HG03575 (cell line): ENCODE measurements around the gene WWOX.
A peak's percentile ranks its signal among the peaks of the same experiment; 100 is the strongest.

Experiments used
- ATAC-seq: cut with Tn5 transposase; IDR thresholded peaks from one replicate; pipeline ENCODE4 v1.9.1; 2021; ENCODE audit not compliant: unreplicated experiment, insufficient number of reproducible peaks, low FRiP score; ENCODE audit errors: extremely low read depth

The WWOX gene

DNA sequence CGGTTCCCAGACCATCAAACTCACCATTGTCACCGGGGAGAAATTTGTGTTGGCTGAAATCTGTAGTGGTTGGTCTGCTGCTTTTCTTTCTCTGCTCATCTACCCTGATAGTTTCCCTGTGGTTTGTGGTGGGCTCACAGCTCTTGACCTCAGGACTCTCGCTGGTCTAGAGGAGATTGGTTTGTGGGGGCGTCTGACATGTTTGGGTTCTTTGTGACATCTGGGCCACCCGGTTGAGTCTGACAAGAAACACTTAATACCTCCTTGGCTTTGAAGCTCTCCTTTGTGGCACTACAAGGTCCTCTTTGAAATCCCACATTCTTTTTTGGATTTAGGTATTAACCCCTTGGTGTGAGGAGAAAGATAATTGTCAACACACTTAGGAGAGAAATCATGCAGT, 662.0 kb downstream of the WWOX start:
- ATAC-seq: peak; percentile 44

DNA sequence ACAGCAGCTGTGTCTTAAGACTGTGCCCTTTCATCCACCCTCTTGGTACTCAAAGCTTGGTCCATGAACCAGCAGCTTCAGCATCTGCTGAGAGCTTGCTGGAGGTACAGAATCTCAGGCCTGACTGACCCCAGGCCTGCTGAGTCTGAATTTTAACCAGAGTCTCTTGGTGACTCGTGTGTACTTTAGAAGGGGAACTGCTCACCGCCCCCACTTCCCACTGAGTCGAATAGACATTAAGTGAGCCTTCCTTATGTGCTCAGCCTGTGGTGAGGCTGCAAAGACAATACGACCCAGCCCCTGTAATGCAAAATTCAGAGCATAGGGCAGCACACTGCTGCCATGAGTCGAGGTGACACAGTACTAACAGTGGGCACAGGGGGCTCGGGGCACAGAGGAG, 662.8 kb downstream of the WWOX start:
- ATAC-seq: peak; percentile 37

DNA sequence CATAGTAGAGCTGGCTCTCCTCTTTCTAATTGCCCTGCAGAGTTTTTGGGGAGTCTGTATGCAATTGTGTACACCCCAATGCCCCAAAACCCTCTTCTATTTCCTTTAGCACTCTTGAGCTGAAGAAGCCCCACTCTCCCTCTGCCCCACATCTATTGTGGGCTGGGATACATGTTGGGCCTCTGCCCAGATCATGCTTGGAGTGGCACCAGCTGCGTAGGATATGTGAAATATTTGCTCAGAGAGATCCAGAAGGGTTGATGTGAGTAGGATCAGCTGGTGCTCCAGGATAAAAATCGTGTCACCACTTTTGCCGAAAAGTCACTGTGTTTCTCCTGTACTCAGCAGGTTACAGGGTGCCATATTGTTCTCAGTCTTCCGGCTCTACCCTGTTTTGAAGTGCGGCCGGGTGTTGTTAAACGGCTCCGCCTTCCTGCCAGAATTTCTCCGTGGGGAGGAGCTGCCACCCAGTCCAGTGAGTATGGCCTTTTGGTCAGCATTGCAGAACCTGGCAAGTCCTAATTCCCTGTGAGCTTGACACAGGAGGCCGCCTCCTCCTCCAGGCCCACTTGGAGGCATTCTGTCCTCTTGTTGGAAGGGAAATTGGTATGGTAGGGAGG, 664.5 kb downstream of the WWOX start:
- ATAC-seq: no peak

GRCh38 chr16:78764478-78764877, 665.0 kb downstream of the WWOX start:
- ATAC-seq: no peak

- ATAC-seq: no peak
These were observed 668.8 kb downstream of the WWOX start for GRCh38 chr16:78768226-78768625.

DNA sequence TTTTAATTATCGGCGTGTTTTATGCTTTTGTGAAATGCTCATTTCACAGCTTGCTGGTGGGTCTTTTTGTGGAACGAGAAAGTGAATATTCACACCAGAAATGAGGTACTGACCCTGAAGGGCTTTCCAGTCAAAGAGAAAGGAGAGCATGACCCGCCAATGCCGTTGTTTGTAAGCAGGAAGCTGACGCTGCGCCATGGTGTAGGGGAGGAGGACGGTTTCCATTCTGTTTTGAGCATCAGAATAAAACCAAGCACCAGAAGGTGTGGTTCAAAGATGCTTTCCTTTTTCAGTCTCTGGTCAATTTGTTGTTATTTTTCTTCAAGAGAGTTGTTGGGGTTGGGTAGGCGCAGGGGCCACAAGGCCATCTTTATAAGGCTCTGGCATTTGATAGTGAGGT, 669.3 kb downstream of the WWOX start:
- ATAC-seq: no peak

GRCh38 chr16:78770353-78771091, 671.1 kb downstream of the WWOX start:
- ATAC-seq: no peak

DNA sequence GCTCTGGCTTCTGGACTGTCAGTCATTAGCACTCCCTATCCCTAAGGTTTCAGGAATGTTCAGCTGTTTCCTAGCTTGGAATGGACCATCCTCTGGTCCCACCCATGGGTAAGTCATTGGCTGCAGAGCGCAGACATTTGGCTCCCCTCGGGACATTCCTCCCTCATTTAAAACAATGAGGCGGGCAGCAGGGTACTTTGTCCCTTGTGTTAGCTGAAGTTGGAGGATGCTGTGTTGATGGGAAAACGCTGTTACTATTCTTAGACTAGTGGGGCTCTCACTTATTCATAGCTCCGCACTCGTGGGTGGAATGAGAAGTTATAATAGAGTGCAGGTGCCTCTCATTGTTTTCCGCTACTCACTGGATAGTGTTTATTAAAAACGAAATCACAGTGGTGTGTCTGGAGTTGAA, 673.8 kb downstream of the WWOX start:
- no peak for ATAC-seq

DNA sequence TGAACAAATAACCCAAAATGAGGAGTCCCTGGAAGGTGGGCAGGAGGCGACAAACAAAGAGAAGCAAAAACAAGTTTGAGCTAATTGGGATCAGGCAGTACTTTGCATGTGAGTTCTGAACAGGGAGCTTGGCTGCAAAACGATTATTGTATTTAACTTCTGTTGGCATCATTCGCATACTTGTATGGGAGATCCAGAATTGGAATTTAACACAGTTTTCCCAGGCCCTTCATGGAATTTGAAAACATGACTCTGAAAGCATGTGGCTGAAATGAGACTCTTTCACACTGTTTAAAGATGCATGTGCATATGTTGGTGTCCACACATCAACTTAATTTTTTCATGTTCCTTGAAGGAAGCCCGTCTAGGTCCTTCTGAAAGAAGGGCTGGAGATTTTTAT, 674.3 kb downstream of the WWOX start:
- ATAC-seq: no peak

GRCh38 chr16:78775161-78775561, 675.7 kb downstream of the WWOX start:
- no peak for ATAC-seq

DNA sequence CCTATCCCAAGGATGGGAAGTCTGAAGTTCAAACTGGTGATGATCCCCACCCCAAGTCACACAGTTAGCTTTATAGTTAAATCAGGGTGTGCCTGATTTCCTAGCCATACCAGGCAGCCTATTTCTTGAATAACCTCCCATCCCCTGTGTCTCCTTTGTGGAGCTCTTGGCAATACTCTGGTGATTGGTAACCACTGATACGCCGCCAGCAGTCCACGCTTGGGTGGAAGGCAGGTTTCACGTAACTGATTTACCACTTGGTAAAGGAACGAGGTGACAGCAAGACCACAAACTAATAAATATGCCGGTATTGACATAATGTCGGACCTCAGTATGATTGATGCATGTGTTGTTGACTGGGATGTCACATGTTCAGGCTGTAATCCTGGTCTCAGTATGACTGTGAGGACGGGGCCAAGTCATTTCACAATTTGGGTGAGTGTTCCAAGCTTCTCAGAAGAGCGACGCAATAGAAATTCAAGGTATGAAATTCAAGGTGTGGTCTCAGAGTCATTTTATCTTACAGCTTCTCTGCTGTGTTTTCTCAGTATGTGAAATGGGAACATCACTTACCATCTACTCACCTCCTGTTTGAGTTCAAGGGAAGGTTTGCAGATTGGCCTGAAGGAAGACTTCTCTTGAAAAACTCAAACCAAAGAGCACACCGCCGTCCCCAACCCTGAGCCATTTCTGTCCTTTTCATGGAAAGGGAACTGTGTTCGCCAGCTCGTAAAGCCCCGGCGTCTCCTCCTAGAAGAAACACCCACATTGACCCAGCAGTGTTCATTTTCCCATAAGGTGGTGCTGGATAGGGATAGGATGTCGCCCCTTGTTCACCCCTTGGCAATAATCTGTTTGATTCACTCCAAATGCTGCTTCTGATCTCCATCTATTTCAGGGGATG, 678.9 kb downstream of the WWOX start:
- ATAC-seq: no peak

DNA sequence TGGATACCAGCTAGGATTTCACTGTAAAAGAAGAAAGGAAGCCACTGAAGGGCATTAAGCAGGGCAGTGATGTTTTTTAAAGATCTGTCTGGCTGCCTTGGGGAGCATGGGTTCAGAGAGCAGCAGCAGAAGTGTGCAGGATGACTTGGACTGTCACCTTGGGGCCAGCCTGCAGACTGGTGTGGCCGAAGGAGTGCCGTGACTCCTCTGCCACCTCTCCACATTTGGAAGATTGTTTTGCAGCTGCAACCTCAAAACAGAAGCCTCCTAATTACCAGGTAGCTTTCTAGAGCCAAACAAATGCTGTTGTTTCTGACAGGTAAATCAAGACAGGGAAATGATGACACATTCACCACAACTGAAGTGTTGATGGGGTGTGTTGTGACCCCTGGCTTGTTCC, 681.4 kb downstream of the WWOX start:
- ATAC-seq: no peak

DNA sequence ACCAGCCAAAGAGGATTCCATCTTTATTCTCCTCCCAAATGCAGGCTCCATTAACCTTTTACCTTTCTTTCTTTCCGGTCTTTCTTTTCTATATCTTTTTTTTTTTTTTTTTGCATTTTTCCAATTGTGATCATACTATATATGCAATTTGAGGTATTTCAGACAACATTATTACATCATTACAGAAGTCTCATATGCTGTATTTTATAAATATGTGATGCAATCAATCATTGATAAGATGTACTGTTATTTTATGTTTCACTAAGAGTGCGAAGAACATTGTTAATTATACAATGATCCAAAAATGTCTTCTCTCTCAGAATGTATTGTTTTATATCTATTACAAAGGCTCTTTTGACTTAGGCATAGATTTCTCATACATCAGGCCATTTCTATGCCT, 683.1 kb downstream of the WWOX start:
- ATAC-seq: no peak

DNA sequence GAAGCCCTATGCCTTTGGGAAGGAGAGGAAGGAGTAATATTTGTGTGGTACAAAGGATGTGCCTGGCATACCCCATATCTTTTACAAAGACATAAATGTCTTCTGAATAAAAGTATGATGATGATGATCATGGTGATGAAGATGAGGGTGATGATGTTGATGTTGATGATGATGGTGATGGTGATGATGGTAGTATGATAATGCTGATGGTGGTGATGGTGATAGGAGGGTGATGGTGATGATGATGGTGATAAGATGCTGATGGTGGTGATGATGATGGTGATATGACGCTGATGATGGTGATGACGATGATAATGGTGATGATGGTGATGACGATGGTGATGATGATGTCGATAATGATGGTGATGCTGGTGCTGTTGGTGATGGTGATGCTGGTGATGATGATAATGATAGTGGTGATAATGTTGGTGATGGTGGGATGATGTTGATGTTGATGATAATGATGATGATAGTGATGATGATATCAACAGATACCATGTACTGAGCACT, 684.2 kb downstream of the WWOX start:
- no peak for ATAC-seq

DNA sequence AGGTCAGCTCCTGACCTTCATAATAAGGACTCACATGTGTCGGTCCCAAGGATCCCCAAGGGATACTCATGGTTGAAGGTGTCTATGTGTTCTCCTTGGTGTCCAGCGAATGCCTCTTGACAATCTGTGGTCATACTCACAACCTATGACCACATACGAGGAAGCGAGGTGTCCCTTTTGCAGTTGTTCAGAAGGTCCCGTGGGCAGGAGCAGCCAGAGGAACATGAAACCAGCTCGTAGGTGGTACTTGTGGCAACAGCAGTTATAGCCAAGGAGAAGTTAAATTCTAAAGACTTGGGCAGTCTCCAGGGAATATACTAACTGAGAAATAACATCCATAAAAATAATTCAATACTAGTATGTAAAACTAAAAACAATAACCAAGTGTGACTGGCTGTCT, 685.3 kb downstream of the WWOX start:
- ATAC-seq: no peak

- ATAC-seq: no peak
These were observed 685.8 kb downstream of the WWOX start for GRCh38 chr16:78785218-78785617.

- ATAC-seq: no peak
These were observed 687.2 kb downstream of the WWOX start for GRCh38 chr16:78786635-78787034.

DNA sequence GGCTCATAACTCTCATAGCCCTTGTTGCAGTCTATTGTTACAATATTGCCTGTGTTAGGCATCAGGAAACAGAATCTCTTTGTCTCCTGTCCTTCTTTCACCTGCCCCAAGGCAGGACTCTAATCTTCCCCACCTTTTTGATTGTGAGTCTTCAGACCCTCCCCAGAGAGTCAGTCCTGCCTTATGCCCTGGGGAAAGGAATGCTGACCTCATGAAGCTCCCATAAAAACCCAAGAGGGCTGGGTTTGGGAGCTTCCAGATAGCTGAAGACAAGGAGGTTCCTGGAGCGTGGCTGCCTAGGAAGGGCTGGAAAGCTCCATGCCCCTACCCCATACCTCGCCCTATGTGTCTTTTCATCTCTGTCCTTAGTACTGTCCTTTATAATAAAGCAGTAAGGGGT, 688.8 kb downstream of the WWOX start:
- no peak for ATAC-seq

DNA sequence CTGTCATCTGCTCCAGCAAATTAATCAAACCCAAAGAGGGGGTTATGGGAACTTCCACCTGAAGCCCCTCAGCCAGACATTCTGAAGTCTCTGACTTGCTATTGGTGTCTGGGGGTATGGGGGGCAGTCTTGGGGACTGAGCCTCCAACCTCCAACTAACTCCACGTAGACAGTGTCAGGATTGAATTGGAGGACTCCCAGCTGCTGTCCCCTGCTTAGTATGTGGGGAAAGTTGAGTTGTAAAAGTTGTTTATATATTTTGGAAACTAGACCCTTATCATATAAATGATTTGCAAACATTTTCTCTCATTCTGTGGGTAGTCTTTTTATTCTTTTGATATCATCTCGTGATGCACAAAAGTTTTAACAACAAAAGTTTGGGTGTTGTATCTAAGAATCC, 689.2 kb downstream of the WWOX start:
- no peak for ATAC-seq

GRCh38 chr16:78789561-78789960, 690.1 kb downstream of the WWOX start:
- no peak for ATAC-seq
